ENCODE results near the gene PGLYRP2. TPM values are rescaled to one million over a fixed set of nuclear protein-coding genes. Genes with fewer than 3 reads are reported as not detected.

PGLYRP2 gene
- total and polyA plus RNA-seq, 2 of the 13 experiments (the other 11 are each of a cell fraction or from before 2014, with no cell fraction given), result 0.04 to 1.0 TPM

- TF ChIP-seq ZNF687 (CRISPR knock-in tag; IDR thresholded peaks at IDR 0.05) (no peak; the same call in 1 of the 2 replicates), SOX6 (IDR thresholded peaks at IDR 0.05) (no peak), SOX6 (CRISPR knock-in tag; IDR thresholded peaks at IDR 0.05) (peak; percentile 68), ZNF251 (CRISPR knock-in tag; IDR thresholded peaks at IDR 0.05) (no peak), BATF2 (CRISPR knock-in tag; IDR thresholded peaks at IDR 0.05) (no peak), ZNF407 (CRISPR knock-in tag; IDR thresholded peaks at IDR 0.05; ENCODE audit: not compliant biosample characterization) (no peak), ZNF264 (CRISPR knock-in tag; IDR thresholded peaks at IDR 0.05) (no peak), HNRNPH1 (optimal IDR thresholded peaks at IDR 0.05; ENCODE audit: low read depth, low read length) (no peak), ZBTB49 (CRISPR knock-in tag; IDR thresholded peaks at IDR 0.05; ENCODE audit: borderline replicate concordance) (no peak), MAFK (conservative IDR thresholded peaks at IDR 0.05 in 1 of 2, IDR thresholded peaks at IDR 0.05 in 1 of 2; ENCODE audit: low read length in 2 of 2) (no peak), ATAD3A (CRISPR knock-in tag; IDR thresholded peaks at IDR 0.05) (no peak), ZNF20 (CRISPR knock-in tag; IDR thresholded peaks at IDR 0.05) (no peak), ZBTB1 (CRISPR knock-in tag; IDR thresholded peaks at IDR 0.05; ENCODE audit: borderline replicate concordance) (no peak)
Measured at GRCh38 chr19:15468675-15469512, 10.4 kb downstream of the PGLYRP2 start (continued).
